GM12872 (cell line): ENCODE results near the gene CCDC81.

Experiments
- CTCF ChIP-seq: IDR thresholded peaks from 3 replicates; pipeline ENCODE4 v1.5.1; 2011; ENCODE audit warnings: low read depth, mild to moderate bottlenecking, low read length, moderate library complexity; ENCODE audit not compliant: insufficient read depth

Gene CCDC81

GRCh38 chr11:86427441-86427840, 52.8 kb downstream of the CCDC81 start:
- no peak for TF ChIP-seq CTCF

- TF ChIP-seq CTCF = no peak
Measured at GRCh38 chr11:86431258-86431657, 56.6 kb downstream of the CCDC81 start.

GRCh38 chr11:86435711-86436110, 61.0 kb downstream of the CCDC81 start:
- TF ChIP-seq CTCF = no peak

- TF ChIP-seq CTCF = no peak
Measured at GRCh38 chr11:86438685-86439084, 64.0 kb downstream of the CCDC81 start.

GRCh38 chr11:86440305-86440716, 65.6 kb downstream of the CCDC81 start:
- no peak for TF ChIP-seq CTCF

- TF ChIP-seq CTCF = no peak
Measured at GRCh38 chr11:86440843-86441242, 66.2 kb downstream of the CCDC81 start.

GRCh38 chr11:86442420-86442819, 67.7 kb downstream of the CCDC81 start:
- no peak for TF ChIP-seq CTCF

- no peak for TF ChIP-seq CTCF
Measured at GRCh38 chr11:86442827-86443226, 68.1 kb downstream of the CCDC81 start.
